ENCODE results near the gene CS.
"Not testable (repeated sequence)": the region's sequence is repeated elsewhere in the genome, so short reads cannot be mapped to it uniquely, and the experiment has no call there.

The CS gene

DNA sequence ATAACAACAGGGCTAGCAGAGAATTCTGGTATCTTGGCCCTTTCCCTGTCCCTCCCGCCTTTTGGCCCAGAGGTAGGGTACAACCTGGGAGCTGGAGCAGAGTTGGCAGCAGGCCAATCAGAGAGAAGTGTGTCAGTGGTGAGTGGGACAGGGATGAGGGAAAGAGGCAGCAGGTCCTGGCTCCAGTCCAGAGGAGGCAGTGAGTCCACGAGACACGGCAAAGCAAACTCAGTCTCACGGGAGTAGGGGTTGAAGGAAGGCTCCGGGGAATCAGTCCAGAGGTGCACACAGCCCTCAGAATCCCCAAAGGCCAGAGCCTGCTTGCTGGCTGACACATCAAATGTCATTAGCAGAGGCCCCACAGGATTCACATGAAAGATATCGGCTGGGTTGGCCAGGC lies 26.4 kb upstream of the CS start:
- no peaks in the 10 kb centered on the region for H3K27me3 ChIP-seq (ENCODE audit: insufficient read depth, poor library complexity, severe bottlenecking)
- H3K27ac ChIP-seq (replicated peaks), result no peak overlapping the region
- TF ChIP-seq SPI1 (IDR thresholded peaks at IDR 0.05; ENCODE audit: borderline replicate concordance, low read depth) (no peak), CTCF (IDR thresholded peaks at IDR 0.05; ENCODE audit: insufficient read depth, low read length) (no peak), REST (IDR thresholded peaks at IDR 0.05; ENCODE audit: insufficient replicate concordance, low read depth) (no peak), POLR2AphosphoS5 (IDR thresholded peaks at IDR 0.05; ENCODE audit: low read depth) (no peak), GABPA (IDR thresholded peaks at IDR 0.05; ENCODE audit: low read depth) (no peak)
- DNase-seq (ENCODE audit: low read depth in 1 of 2, low spot score in 1 of 2), result no peak
- no peak overlapping the region for H3K4me3 ChIP-seq (replicated peaks; ENCODE audit: insufficient read depth, low read length)

DNA sequence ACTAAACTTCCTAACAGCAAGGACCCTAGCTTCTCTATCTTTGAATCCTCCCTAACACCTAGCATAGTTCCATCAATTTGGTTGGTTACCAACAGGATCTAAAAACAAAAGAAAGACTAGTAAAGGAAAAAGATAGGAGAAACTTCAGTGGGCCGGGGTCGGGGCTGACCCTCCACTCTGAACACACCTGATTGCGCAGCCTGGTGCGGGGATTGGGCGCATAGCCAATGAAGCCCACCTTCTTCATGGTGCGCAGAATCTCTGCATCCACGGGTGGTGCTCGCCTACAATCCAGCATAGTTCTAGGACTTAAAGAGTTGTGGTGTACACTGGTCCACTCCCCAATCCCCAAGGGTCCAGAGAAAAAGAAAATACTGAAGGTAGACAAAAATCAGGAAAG lies 26.0 kb upstream of the CS start:
- no peaks in the 10 kb centered on the region for H3K27me3 ChIP-seq (ENCODE audit: insufficient read depth, poor library complexity, severe bottlenecking)
- no peak for DNase-seq (ENCODE audit: low read depth in 1 of 2, low spot score in 1 of 2)
- TF ChIP-seq POLR2AphosphoS5 (IDR thresholded peaks at IDR 0.05; ENCODE audit: low read depth) (no peak), REST (IDR thresholded peaks at IDR 0.05; ENCODE audit: insufficient replicate concordance, low read depth) (no peak), SPI1 (IDR thresholded peaks at IDR 0.05; ENCODE audit: borderline replicate concordance, low read depth) (no peak), GABPA (IDR thresholded peaks at IDR 0.05; ENCODE audit: low read depth) (no peak), CTCF (IDR thresholded peaks at IDR 0.05; ENCODE audit: insufficient read depth, low read length) (no peak)
- no peak overlapping the region for H3K27ac ChIP-seq (replicated peaks)
- no peak overlapping the region for H3K4me3 ChIP-seq (replicated peaks; ENCODE audit: insufficient read depth, low read length)

DNA sequence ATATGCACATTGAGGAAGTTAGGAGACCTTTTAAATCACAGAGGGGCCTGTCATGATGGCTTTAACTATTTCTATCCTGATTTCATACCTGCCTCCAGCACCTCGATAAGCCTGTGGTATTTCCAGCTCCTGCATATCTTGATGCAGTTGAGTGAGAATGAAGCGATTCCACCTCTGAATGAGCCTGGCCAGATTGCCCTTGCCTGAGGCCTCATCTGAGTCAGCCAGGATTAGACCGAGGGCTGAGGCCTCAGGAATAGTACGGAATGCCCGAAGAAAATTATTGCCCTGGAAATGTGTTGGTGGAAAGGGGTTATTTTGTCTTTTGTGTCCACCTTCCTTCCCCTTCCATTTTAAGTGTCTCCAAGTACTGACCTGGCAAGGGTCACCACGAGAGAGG lies 24.1 kb upstream of the CS start:
- DNase-seq (ENCODE audit: low read depth in 1 of 2, low spot score in 1 of 2), result no peak
- TF ChIP-seq SPI1 (IDR thresholded peaks at IDR 0.05; ENCODE audit: borderline replicate concordance, low read depth), result no peak
- TF ChIP-seq POLR2AphosphoS5 (IDR thresholded peaks at IDR 0.05; ENCODE audit: low read depth), result no peak
- no peak for TF ChIP-seq GABPA (IDR thresholded peaks at IDR 0.05; ENCODE audit: low read depth)
- no peak for TF ChIP-seq REST (IDR thresholded peaks at IDR 0.05; ENCODE audit: insufficient replicate concordance, low read depth)
- no peak for TF ChIP-seq CTCF (IDR thresholded peaks at IDR 0.05; ENCODE audit: insufficient read depth, low read length)
- Histone ChIP-seq H3K27me3 (ENCODE audit: insufficient read depth, poor library complexity, severe bottlenecking) (no peaks in the 10 kb centered on the region), H3K4me3 (replicated peaks; ENCODE audit: insufficient read depth, low read length) (no peak overlapping the region), H3K27ac (replicated peaks) (no peak overlapping the region)

GRCh38 chr12:56321610-56322009 lies 21.5 kb upstream of the CS start:
- not testable (repeated sequence) for DNase-seq (ENCODE audit: low read depth in 1 of 2, low spot score in 1 of 2); H3K4me3 ChIP-seq (replicated peaks; ENCODE audit: insufficient read depth, low read length); H3K27me3 ChIP-seq (ENCODE audit: insufficient read depth, poor library complexity, severe bottlenecking); H3K27ac ChIP-seq (replicated peaks)
